Thyroid gland (tissue), 4 donors: Measurements from ENCODE around the gene CFAP58.

Experiments
- POLR2A ChIP-seq, 2 donors: fragments of 450-650 bp; IDR thresholded peaks; one replicate each; pipeline ENCODE4 v1.6.1; 2017; ENCODE audit warnings: antibody characterized with exemption in 2 of 2, mild to moderate bottlenecking in 2 of 2, moderate library complexity in 1 of 2
- TF ChIP-seq, protein P1 (sequence below), 6 experiments: fragments of 200-600 bp in 3 of 6; fragments of 450-650 bp in 3 of 6; sonication (generic) in 3 of 6; IDR thresholded peaks; one replicate each; pipeline ENCODE4 v1.5.1; 2016 to 2019; ENCODE audit warnings: antibody characterized with exemption in 6 of 6, mild to moderate bottlenecking in 2 of 6, inconsistent platforms in 1 of 6, moderate library complexity in 1 of 6

DNA sequence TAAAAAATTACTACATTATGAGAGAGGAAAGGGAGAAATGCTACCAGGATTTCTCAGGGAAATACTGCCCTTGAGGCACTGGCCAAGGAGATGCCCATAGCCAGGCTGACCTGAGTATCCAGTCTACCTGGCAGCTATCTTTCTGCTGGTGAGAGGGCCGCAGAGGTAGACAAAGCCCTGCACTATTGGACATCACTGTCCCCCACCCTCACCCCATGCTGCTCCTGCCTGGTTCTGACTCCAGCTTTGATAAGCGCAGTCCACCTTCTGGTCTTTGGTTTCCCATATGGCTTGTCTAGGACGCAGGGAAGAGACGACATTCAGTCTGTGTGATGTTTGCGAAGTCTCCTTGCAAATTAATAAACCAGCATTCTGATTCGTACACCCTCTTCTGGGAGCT, 19.1 kb upstream of the CFAP58 start:
- TF ChIP-seq, protein P1, sequence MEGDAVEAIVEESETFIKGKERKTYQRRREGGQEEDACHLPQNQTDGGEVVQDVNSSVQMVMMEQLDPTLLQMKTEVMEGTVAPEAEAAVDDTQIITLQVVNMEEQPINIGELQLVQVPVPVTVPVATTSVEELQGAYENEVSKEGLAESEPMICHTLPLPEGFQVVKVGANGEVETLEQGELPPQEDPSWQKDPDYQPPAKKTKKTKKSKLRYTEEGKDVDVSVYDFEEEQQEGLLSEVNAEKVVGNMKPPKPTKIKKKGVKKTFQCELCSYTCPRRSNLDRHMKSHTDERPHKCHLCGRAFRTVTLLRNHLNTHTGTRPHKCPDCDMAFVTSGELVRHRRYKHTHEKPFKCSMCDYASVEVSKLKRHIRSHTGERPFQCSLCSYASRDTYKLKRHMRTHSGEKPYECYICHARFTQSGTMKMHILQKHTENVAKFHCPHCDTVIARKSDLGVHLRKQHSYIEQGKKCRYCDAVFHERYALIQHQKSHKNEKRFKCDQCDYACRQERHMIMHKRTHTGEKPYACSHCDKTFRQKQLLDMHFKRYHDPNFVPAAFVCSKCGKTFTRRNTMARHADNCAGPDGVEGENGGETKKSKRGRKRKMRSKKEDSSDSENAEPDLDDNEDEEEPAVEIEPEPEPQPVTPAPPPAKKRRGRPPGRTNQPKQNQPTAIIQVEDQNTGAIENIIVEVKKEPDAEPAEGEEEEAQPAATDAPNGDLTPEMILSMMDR (IDR thresholded peaks at IDR 0.05), result no peak
- TF ChIP-seq POLR2A (IDR thresholded peaks at IDR 0.05), result no peak
